HepG2 (cell line): ENCODE data around the gene SLC25A45. TPM values are rescaled to one million over a fixed set of nuclear protein-coding genes. Genes with fewer than 3 reads are reported as not detected.
A peak's percentile ranks its signal among the peaks of the same experiment; 100 is the strongest.

Experiments
- CREM ChIP-seq, 2 experiments: sonication (generic) in 1 of 2; formaldehyde crosslinking in 1 of 2; IDR thresholded peaks; 2 replicates each; pipeline versions ENCODE4 v1.4.0 to v1.6.1; 2016 to 2020; ENCODE audit warnings: antibody characterized with exemption in 1 of 2, mild to moderate bottlenecking in 1 of 2, missing genetic modification reagents in 1 of 2
- FOXK1 ChIP-seq: sonication (generic); formaldehyde crosslinking; IDR thresholded peaks from 2 replicates; pipeline ENCODE4 v1.4.0; 2020; ENCODE audit warnings: low read depth, missing genetic modification reagents, borderline replicate concordance
- HDAC6 ChIP-seq: fragments of 200-600 bp; sonication (generic); IDR thresholded peaks from 2 replicates; pipeline ENCODE4 v1.7.0; 2017; ENCODE audit warnings: mild to moderate bottlenecking, antibody characterized with exemption, low read length, low read depth
- IRX3 ChIP-seq: sonication (generic); formaldehyde crosslinking; IDR thresholded peaks from 2 replicates; pipeline ENCODE4 v1.8.1; 2023; ENCODE audit warnings: mild to moderate bottlenecking, low read depth, missing genetic modification reagents, borderline replicate concordance
- JARID2 ChIP-seq: sonication (generic); formaldehyde crosslinking; IDR thresholded peaks from 2 replicates; pipeline ENCODE4 v1.8.1; 2023; ENCODE audit warnings: missing genetic modification reagents, inconsistent platforms; ENCODE audit not compliant: insufficient replicate concordance
- MXI1 ChIP-seq: IDR thresholded peaks from 3 replicates; pipeline ENCODE4 v1.6.1; 2012; ENCODE audit warnings: low read depth, low read length, inconsistent platforms, borderline replicate concordance
- NFIB ChIP-seq: sonication (generic); formaldehyde crosslinking; IDR thresholded peaks from 2 replicates; pipeline ENCODE4 v1.9.0; 2021; ENCODE audit warnings: missing genetic modification reagents, mild to moderate bottlenecking, borderline replicate concordance
- PITX1 ChIP-seq: sonication (generic); formaldehyde crosslinking; IDR thresholded peaks from 2 replicates; pipeline ENCODE4 v1.5.1; 2020; ENCODE audit warnings: mild to moderate bottlenecking, missing genetic modification reagents
- SALL2 ChIP-seq: sonication (generic); formaldehyde crosslinking; IDR thresholded peaks from 2 replicates; pipeline ENCODE4 v1.8.1; 2023; ENCODE audit warnings: mild to moderate bottlenecking, missing genetic modification reagents, inconsistent platforms
- SIX1 ChIP-seq: sonication (generic); formaldehyde crosslinking; IDR thresholded peaks from 2 replicates; pipeline ENCODE4 v1.4.0; 2020; ENCODE audit warnings: missing genetic modification reagents, borderline replicate concordance
- TGIF2 ChIP-seq: IDR thresholded peaks from 2 replicates; pipeline ENCODE4 v1.6.1; 2016; ENCODE audit warnings: control low read depth, missing compliant biosample characterization
- YY1 ChIP-seq: IDR thresholded peaks from 2 replicates; pipeline ENCODE4 v1.6.1; 2011; ENCODE audit warnings: low read length, low read depth, moderate library complexity, mild to moderate bottlenecking; ENCODE audit not compliant: insufficient read depth, insufficient replicate concordance
- ZFP36L1 ChIP-seq: sonication (generic); formaldehyde crosslinking; IDR thresholded peaks from 2 replicates; pipeline ENCODE4 v1.8.0; 2022; ENCODE audit warnings: mild to moderate bottlenecking, missing genetic modification reagents, moderate library complexity
- polyA plus RNA-seq, 8 experiments: library from polyadenylated mRNA; depleted of rRNA in 3 of 8; stranded (reverse) in 7 of 8; unstranded in 1 of 8; fragments of >200 nt; fragmentation: Illumina TruSeq in 4 of 8; extraction: Trizol in 4 of 8; gene quantifications; 2 replicates each; pipeline versions ENCODE4 v1.2.1 to v1.2.3, GENCODE V29; 2011 to 2016; ENCODE audit warnings: low read depth in 4 of 8, missing spikeins in 1 of 8, mixed read lengths in 1 of 8; ENCODE audit not compliant: insufficient read depth in 1 of 8
- total RNA-seq, 5 experiments: library from RNA; depleted of rRNA; stranded (reverse); fragments of >200 nt; fragmentation: Illumina TruSeq; extraction: Trizol; gene quantifications; 2 replicates each; pipeline ENCODE4 v1.2.3, GENCODE V29; 2016; ENCODE audit warnings: low read depth in 1 of 5
- TF ChIP-seq, protein P1 (sequence below): sonication (generic); formaldehyde crosslinking; IDR thresholded peaks from 2 replicates; pipeline ENCODE4 v1.8.1; 2023; ENCODE audit warnings: missing genetic modification reagents, inconsistent platforms, borderline replicate concordance
- TF ChIP-seq, protein P2 (sequence below): IDR thresholded peaks from 2 replicates; pipeline ENCODE4 v1.4.0; 2020; ENCODE audit warnings: mild to moderate bottlenecking, missing genetic modification reagents
- TF ChIP-seq, protein P3 (sequence below): sonication (generic); formaldehyde crosslinking; IDR thresholded peaks from 2 replicates; pipeline ENCODE4 v1.4.0; 2020; ENCODE audit warnings: low read depth, missing genetic modification reagents
- TF ChIP-seq, protein P4 (sequence below): sonication (generic); formaldehyde crosslinking; IDR thresholded peaks from 2 replicates; pipeline ENCODE4 v1.4.0; 2020; ENCODE audit warnings: missing genetic modification reagents

Gene SLC25A45
- total and polyA plus RNA-seq, 2 of the 13 experiments (the other 11 are each of a cell fraction or from before 2014, with no cell fraction given) = 1.2 to 3.4 TPM

DNA sequence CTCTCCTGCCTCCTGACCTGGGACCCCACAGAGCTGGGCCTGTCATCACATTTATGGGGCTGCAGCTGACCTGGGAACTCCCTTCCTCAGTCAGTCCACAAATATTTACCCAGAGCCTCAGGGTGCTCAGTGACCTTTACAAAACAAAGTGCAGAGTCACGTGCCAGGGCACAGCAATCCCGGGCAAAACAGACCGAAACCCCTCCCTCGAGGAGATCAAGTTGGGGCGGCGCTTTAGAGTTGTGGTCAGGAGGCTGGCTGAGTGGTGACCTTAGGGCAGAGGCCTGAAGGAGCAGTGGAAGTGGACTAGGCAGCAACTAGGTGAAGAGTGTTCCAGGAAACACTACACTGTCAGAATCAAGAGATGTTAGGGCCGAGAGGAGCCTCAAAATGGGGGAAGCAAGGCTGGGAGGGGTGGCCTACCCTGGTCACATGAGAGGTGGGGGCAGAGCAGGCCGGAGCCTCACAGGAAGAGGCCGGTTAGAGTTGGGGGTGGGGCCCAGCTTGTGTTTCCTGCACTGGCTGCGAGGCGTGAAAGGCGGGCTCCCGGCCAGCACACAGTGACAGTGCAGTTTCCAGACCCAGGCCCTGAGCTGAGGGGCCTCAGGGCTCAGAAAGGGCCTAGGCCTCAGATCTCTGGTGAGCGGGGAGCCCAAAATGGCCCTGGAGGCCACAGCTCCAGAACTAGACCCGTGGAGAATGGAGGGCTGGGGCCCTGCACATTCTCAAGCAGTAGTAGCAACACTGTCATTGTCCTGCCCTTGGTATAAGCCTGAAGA, 36.4 kb upstream of the SLC25A45 start (continued):
- TF ChIP-seq, protein P1, sequence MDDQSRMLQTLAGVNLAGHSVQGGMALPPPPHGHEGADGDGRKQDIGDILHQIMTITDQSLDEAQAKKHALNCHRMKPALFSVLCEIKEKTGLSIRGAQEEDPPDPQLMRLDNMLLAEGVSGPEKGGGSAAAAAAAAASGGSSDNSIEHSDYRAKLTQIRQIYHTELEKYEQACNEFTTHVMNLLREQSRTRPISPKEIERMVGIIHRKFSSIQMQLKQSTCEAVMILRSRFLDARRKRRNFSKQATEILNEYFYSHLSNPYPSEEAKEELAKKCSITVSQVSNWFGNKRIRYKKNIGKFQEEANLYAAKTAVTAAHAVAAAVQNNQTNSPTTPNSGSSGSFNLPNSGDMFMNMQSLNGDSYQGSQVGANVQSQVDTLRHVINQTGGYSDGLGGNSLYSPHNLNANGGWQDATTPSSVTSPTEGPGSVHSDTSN (CRISPR knock-in tag) = 0 out of 2 replicates have a peak, but pooled peaks have one; percentile 44
- no peak for TF ChIP-seq NFIB (CRISPR knock-in tag)
- TF ChIP-seq IRX3 = peak; percentile 72; the same call in 1 of the 2 replicates
- peak; percentile 88 for TF ChIP-seq SALL2
- TF ChIP-seq ZFP36L1 (CRISPR knock-in tag) = peak; percentile 84
- TF ChIP-seq YY1 = peak; percentile 78
- peak; percentile 94 for TF ChIP-seq CREM (IDR thresholded peaks at IDR 0.05)
- TF ChIP-seq CREM (CRISPR knock-in tag; IDR thresholded peaks at IDR 0.05) = no peak
- TF ChIP-seq, protein P2, sequence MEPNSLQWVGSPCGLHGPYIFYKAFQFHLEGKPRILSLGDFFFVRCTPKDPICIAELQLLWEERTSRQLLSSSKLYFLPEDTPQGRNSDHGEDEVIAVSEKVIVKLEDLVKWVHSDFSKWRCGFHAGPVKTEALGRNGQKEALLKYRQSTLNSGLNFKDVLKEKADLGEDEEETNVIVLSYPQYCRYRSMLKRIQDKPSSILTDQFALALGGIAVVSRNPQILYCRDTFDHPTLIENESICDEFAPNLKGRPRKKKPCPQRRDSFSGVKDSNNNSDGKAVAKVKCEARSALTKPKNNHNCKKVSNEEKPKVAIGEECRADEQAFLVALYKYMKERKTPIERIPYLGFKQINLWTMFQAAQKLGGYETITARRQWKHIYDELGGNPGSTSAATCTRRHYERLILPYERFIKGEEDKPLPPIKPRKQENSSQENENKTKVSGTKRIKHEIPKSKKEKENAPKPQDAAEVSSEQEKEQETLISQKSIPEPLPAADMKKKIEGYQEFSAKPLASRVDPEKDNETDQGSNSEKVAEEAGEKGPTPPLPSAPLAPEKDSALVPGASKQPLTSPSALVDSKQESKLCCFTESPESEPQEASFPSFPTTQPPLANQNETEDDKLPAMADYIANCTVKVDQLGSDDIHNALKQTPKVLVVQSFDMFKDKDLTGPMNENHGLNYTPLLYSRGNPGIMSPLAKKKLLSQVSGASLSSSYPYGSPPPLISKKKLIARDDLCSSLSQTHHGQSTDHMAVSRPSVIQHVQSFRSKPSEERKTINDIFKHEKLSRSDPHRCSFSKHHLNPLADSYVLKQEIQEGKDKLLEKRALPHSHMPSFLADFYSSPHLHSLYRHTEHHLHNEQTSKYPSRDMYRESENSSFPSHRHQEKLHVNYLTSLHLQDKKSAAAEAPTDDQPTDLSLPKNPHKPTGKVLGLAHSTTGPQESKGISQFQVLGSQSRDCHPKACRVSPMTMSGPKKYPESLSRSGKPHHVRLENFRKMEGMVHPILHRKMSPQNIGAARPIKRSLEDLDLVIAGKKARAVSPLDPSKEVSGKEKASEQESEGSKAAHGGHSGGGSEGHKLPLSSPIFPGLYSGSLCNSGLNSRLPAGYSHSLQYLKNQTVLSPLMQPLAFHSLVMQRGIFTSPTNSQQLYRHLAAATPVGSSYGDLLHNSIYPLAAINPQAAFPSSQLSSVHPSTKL (CRISPR knock-in tag) = peak; percentile 94
- peak; percentile 73 for TF ChIP-seq TGIF2 (CRISPR knock-in tag)
- no peak for TF ChIP-seq HDAC6
- peak; percentile 98 for TF ChIP-seq PITX1 (CRISPR knock-in tag)
- TF ChIP-seq, protein P3, sequence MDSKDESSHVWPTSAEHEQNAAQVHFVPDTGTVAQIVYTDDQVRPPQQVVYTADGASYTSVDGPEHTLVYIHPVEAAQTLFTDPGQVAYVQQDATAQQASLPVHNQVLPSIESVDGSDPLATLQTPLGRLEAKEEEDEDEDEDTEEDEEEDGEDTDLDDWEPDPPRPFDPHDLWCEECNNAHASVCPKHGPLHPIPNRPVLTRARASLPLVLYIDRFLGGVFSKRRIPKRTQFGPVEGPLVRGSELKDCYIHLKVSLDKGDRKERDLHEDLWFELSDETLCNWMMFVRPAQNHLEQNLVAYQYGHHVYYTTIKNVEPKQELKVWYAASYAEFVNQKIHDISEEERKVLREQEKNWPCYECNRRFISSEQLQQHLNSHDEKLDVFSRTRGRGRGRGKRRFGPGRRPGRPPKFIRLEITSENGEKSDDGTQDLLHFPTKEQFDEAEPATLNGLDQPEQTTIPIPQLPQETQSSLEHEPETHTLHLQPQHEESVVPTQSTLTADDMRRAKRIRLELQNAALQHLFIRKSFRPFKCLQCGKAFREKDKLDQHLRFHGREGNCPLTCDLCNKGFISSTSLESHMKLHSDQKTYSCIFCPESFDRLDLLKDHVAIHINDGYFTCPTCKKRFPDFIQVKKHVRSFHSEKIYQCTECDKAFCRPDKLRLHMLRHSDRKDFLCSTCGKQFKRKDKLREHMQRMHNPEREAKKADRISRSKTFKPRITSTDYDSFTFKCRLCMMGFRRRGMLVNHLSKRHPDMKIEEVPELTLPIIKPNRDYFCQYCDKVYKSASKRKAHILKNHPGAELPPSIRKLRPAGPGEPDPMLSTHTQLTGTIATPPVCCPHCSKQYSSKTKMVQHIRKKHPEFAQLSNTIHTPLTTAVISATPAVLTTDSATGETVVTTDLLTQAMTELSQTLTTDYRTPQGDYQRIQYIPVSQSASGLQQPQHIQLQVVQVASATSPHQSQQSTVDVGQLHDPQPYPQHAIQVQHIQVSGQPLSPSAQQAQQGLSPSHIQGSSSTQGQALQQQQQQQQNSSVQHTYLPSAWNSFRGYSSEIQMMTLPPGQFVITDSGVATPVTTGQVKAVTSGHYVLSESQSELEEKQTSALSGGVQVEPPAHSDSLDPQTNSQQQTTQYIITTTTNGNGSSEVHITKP = peak; percentile 72
- TF ChIP-seq MXI1 = peak; percentile 77; the same call in 1 of the 3 replicates
- peak; percentile 68; the same call in 1 of the 2 replicates for TF ChIP-seq SIX1
- no peak for TF ChIP-seq JARID2 (CRISPR knock-in tag)
- TF ChIP-seq, protein P4, sequence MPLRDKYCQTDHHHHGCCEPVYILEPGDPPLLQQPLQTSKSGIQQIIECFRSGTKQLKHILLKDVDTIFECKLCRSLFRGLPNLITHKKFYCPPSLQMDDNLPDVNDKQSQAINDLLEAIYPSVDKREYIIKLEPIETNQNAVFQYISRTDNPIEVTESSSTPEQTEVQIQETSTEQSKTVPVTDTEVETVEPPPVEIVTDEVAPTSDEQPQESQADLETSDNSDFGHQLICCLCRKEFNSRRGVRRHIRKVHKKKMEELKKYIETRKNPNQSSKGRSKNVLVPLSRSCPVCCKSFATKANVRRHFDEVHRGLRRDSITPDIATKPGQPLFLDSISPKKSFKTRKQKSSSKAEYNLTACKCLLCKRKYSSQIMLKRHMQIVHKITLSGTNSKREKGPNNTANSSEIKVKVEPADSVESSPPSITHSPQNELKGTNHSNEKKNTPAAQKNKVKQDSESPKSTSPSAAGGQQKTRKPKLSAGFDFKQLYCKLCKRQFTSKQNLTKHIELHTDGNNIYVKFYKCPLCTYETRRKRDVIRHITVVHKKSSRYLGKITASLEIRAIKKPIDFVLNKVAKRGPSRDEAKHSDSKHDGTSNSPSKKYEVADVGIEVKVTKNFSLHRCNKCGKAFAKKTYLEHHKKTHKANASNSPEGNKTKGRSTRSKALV = peak; percentile 65; the same call in 1 of the 2 replicates
- TF ChIP-seq FOXK1 (CRISPR knock-in tag) = peak; percentile 90
